Ascending aorta (tissue), 2 donors: ENCODE measurements around the gene RTN1. TPM values are rescaled to one million over a fixed set of nuclear protein-coding genes. Genes with fewer than 3 reads are reported as not detected.

Experiments used
- DNase-seq, 2 donors: peaks; one replicate each; pipeline ENCODE4 v3.0.0-alpha.2; 2019; ENCODE audit warnings: low spot score in 2 of 2
- H3K27ac ChIP-seq, 2 donors: fragments of 200-600 bp; sonication (generic); one replicate each; pipeline ENCODE4 v1.5.1; 2016 to 2017; ENCODE audit warnings: mild to moderate bottlenecking in 1 of 2
- H3K27me3 ChIP-seq: fragments of 200-600 bp; sonication (generic); one replicate; pipeline ENCODE4 v1.5.1; 2017
- H3K36me3 ChIP-seq, 2 donors: fragments of 200-600 bp; sonication (generic); one replicate each; pipeline ENCODE4 v1.5.1; 2016
- H3K4me1 ChIP-seq, 2 donors: fragments of 200-600 bp; sonication (generic); one replicate each; pipeline ENCODE4 v1.5.1; 2016 to 2017; ENCODE audit warnings: mild to moderate bottlenecking in 1 of 2
- H3K4me3 ChIP-seq, 2 donors: fragments of 200-600 bp; sonication (generic); one replicate each; pipeline ENCODE4 v1.5.1; 2016 to 2017; ENCODE audit warnings: mild to moderate bottlenecking in 1 of 2
- H3K9me3 ChIP-seq, 2 donors: fragments of 200-600 bp; sonication (generic); one replicate each; pipeline ENCODE4 v1.5.1; 2016
- CTCF ChIP-seq, 3 experiments: fragments of 200-600 bp in 2 of 3; fragments of 450-650 bp in 1 of 3; sonication (generic) in 2 of 3; IDR thresholded peaks; one replicate each; pipeline ENCODE4 v1.5.1; 2016 to 2019; ENCODE audit warnings: antibody characterized with exemption in 3 of 3, mild to moderate bottlenecking in 1 of 3, moderate library complexity in 1 of 3
- intact Hi-C: fragments of 100-400 bp; cut with DNase I; formaldehyde crosslinking; loops from one replicate; pipeline ENCODE4 v1.15.1; 2023
- total RNA-seq: library from RNA; depleted of rRNA; stranded (reverse); fragments of >200 nt; gene quantifications from one replicate; pipeline ENCODE4 v1.1.0, GENCODE V29; 2016

The RTN1 gene
- total RNA-seq, 1 donor from 2014 or later = 52.3 TPM

- intact Hi-C loops = no loop called here
- DNase-seq = peak in 1 of 2 donors; percentile 21
These were observed 130.8 kb downstream of the RTN1 start for GRCh38 chr14:59739794-59740193.

GRCh38 chr14:59728304-59728703 lies 142.3 kb downstream of the RTN1 start:
- peaks cover 0 to 13% of the 10 kb centered on the region in 2 donors for H3K36me3 ChIP-seq
- H3K4me1 ChIP-seq = no peaks in the 10 kb centered on the region
- H3K4me3 ChIP-seq = no peak overlapping the region
- H3K27ac ChIP-seq = no peak overlapping the region
- DNase-seq = no peak
- H3K9me3 ChIP-seq = no peaks in the 10 kb centered on the region
- no peak for TF ChIP-seq CTCF (IDR thresholded peaks at IDR 0.05)
- no peaks in the 10 kb centered on the region for H3K27me3 ChIP-seq
- intact Hi-C loops = no loop called here

More at GRCh38 chr14:59739794-59740193, 130.8 kb downstream of the RTN1 start:
- no peaks in the 10 kb centered on the region for H3K27me3 ChIP-seq
- H3K4me3 ChIP-seq = no peak overlapping the region
- no peaks in the 10 kb centered on the region for H3K36me3 ChIP-seq
- no peaks in the 10 kb centered on the region for H3K4me1 ChIP-seq
- TF ChIP-seq CTCF (IDR thresholded peaks at IDR 0.05) = no peak
- H3K9me3 ChIP-seq = peaks cover 0 to 15% of the 10 kb centered on the region in 2 donors
- H3K27ac ChIP-seq = no peak overlapping the region

- Histone ChIP-seq H3K9me3 (no peaks in the 10 kb centered on the region), H3K27me3 (no peaks in the 10 kb centered on the region), H3K4me3 (no peak overlapping the region), H3K27ac (no peak overlapping the region), H3K4me1 (no peaks in the 10 kb centered on the region), H3K36me3 (peaks cover 0 to 13% of the 10 kb centered on the region in 2 donors)
- intact Hi-C loops = no loop called here
- no peak for DNase-seq
- TF ChIP-seq CTCF (IDR thresholded peaks at IDR 0.05) = no peak
These were observed 143.4 kb downstream of the RTN1 start for GRCh38 chr14:59727073-59727661.

- no peak for DNase-seq
- no peak for TF ChIP-seq CTCF (IDR thresholded peaks at IDR 0.05)
- H3K4me3 ChIP-seq = no peak overlapping the region
- no peak overlapping the region for H3K27ac ChIP-seq
- intact Hi-C loops = no loop called here
- no peaks in the 10 kb centered on the region for H3K4me1 ChIP-seq
- H3K36me3 ChIP-seq = no peaks in the 10 kb centered on the region
- no peaks in the 10 kb centered on the region for H3K27me3 ChIP-seq
- H3K9me3 ChIP-seq = no peaks in the 10 kb centered on the region
These were observed 159.5 kb downstream of the RTN1 start for GRCh38 chr14:59711080-59711479.

- H3K27me3 ChIP-seq = no peaks in the 10 kb centered on the region
- DNase-seq = no peak
- H3K4me1 ChIP-seq = no peaks in the 10 kb centered on the region
- no peaks in the 10 kb centered on the region for H3K36me3 ChIP-seq
- no peaks in the 10 kb centered on the region for H3K9me3 ChIP-seq
- intact Hi-C loops = loop anchor here (5.0 kb wide), 1 partner anchor 189 kb away; no protein-coding TSS in a partner anchor
- peak in 1 of 3 experiments; percentile 22 for TF ChIP-seq CTCF (IDR thresholded peaks at IDR 0.05)
- no peak overlapping the region for H3K4me3 ChIP-seq
- H3K27ac ChIP-seq = no peak overlapping the region
These were observed 162.6 kb downstream of the RTN1 start for GRCh38 chr14:59707778-59708561.
